ENCODE measurements around the gene GUCY1B1. TPM values are rescaled to one million over a fixed set of nuclear protein-coding genes. Genes with fewer than 3 reads are reported as not detected.

The GUCY1B1 gene
- total RNA-seq, 4 donors from 2014 or later: 5.8 to 35.5 (median 8.3) TPM

- ATAC-seq (ENCODE audit: low FRiP score) (no peak), DNase-seq (ENCODE audit: low spot score) (no peak)
- no peak for TF ChIP-seq CTCF (IDR thresholded peaks at IDR 0.05)
These were observed 35.9 kb upstream of the GUCY1B1 start for GRCh38 chr4:155722816-155723499.

GRCh38 chr4:155724731-155725130 lies 34.1 kb upstream of the GUCY1B1 start:
- ATAC-seq (ENCODE audit: low FRiP score) (no peak), DNase-seq (ENCODE audit: low spot score) (no peak)
- TF ChIP-seq CTCF (IDR thresholded peaks at IDR 0.05): no peak

- DNase-seq (ENCODE audit: low spot score) (no peak), ATAC-seq (ENCODE audit: low FRiP score) (no peak)
- TF ChIP-seq CTCF (IDR thresholded peaks at IDR 0.05): no peak
These were observed 24.8 kb upstream of the GUCY1B1 start for GRCh38 chr4:155734065-155734464.

GRCh38 chr4:155734951-155735350 lies 23.9 kb upstream of the GUCY1B1 start:
- no peak for ATAC-seq (ENCODE audit: low FRiP score)
- DNase-seq (ENCODE audit: low spot score): no peak
- no peak for TF ChIP-seq CTCF (IDR thresholded peaks at IDR 0.05)

- no peak for TF ChIP-seq CTCF (IDR thresholded peaks at IDR 0.05)
- DNase-seq (ENCODE audit: low spot score) (no peak), ATAC-seq (ENCODE audit: low FRiP score) (no peak)
These were observed 23.3 kb upstream of the GUCY1B1 start for GRCh38 chr4:155735496-155735895.

- DNase-seq (ENCODE audit: low spot score) (no peak), ATAC-seq (ENCODE audit: low FRiP score) (no peak)
- no peak for TF ChIP-seq CTCF (IDR thresholded peaks at IDR 0.05)
These were observed 20.3 kb upstream of the GUCY1B1 start for GRCh38 chr4:155738548-155738947.

GRCh38 chr4:155741546-155741945 lies 17.3 kb upstream of the GUCY1B1 start:
- DNase-seq (ENCODE audit: low spot score) (no peak), ATAC-seq (ENCODE audit: low FRiP score) (no peak)
- TF ChIP-seq CTCF (IDR thresholded peaks at IDR 0.05): no peak
